Hypothalamus (tissue), 51 donors: Measurements from ENCODE around the gene GATAD2B.

Source experiments
- DNase-seq, 51 donors: peaks; one replicate each; lab custom pipeline; 2025; lab: John Stamatoyannopoulos, UW

The GATAD2B gene

DNA sequence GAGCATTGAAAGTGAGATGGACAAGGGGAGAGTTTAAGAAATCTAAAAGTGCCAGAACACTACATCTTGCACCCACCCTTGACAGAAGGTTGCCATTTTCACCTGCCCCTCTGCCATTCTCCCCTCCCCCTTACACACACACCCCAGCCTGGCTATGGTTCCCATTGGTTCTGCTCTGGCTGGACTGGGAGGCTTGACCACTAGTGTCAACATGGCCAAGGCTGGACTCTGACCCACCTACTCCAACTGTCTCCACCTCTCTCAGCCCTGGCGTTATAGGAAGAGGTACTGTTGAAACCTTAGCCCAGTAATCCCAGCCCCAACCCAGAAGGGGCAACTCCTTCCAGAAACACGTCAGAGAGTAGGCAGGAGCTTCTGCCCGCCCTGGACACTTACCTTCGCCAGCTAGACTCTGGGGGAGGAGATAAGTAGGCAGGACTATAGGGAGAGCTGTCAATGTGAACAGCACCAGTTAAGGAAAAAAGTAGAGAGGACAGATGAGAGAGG, 31.1 kb upstream of the GATAD2B start:
- no peak for DNase-seq

GRCh38 chr1:153951801-153952200, 29.0 kb upstream of the GATAD2B start:
- DNase-seq: no peak

GRCh38 chr1:153951183-153951582, 28.4 kb upstream of the GATAD2B start:
- DNase-seq: no peak

DNA sequence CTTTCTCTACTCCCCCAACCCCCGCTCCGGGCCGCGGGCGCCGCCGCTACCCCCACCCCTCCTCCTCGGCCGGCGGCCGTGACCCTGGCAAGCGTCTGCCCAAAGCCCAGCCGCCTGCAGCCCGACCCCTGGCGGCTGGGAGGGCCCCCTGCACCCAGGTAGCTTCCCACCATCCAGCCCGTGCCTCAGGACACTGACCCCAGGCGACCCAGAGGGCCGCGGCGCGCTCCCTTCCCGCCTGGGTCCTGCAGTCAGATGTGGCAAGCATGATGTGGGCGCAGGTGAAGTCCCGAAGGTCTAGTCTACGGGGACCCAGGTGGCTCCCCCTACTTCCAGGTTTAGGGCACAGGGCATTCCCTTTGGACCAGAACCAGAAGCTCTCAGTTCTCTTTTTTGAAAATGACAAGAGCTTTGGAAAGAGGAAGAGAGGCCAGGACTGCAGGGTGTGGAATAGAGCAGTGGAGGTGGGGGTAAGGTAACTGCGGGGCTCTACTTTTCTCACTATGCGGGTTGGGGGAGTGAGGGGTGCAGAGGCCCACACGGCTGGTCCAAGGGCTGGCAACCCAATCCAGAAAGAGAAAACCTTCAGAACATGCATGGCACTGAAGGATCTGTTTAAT, 24.0 kb upstream of the GATAD2B start, which contains the start of gene DENND4B:
Gene DENND4B (minus strand): TSS at position 97 of the 620 bp plus-strand sequence. CDS start 2,344 bp downstream, outside the sequence.
- peak; percentile 15 to 85 (median 67) for DNase-seq

DNA sequence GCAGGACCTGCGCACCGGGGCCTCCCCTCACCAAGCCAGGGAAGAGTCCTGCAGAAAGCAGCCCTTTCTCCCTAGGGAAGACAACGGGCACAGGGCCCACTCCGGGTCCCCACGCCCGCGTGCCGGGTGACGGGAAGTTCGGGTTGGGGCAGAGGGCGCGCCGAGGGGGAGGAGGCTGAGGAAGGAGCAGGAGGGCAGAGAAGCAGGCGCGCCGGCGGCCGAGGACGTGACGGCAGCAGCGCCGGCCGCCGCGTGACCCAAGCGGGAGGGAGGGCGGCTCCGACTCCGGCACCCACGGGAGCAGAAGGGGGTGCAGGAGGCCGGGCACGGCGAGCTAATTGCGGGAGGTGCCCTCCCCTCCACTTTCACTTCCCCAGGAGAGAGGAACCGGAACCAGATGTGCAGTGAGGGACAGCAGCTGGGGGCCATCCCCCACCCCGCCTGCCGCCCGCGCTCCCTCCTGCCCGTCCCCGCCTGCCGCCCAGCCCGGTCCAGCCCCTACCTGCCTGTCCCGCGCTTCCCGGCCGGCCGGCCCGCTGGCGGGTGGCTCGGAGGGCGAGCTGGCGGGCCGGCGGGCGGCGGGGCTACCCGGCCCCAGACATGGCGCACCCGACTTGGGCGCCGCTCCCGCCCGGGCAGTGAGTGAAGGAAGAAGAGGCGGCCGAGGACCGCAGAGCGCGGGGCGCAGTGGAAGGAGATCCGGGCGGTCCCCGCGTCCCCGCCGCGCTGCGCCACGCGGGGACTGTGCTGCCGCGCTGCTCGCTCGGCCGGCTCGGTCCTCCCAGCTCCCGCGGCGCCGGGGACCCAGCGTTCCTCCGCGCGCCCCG, 23.2 kb upstream of the GATAD2B start:
- DNase-seq: peak in 49 of 51 donors; percentile 18 to 85 (median 70)

DNA sequence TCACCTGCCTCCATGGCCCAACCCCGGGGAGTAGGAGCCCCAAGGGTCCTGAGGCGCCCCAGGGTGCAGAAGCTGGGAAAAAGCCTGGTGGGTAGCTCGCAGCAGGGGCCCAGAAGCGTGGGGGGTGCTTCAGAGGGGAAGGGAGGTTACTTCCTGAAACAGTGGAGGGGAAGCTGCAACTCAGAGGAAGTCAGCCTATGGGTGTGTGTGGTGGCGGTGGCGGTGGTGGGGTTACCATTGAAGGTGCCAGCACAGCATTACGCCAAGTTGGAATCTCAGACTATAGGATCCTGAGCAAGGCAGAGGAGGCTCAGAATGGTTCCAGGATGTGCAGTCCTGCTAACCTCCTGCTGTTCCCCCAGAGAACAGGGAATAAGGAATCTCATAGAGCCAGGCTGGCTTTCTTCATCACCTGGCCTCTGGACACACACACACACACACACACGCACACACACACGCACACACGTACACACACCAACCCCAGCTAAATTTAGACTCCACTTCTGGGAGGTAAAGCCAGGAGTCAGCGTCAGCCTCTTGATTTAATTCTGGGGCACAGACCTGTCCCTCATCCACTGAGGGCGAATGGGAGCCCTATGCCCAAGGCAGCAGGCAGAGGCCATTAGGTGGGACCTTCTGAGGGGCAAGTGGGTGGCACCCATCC, 22.5 kb upstream of the GATAD2B start:
- DNase-seq: peak in 11 of 51 donors; percentile 20 to 45 (median 34)

DNA sequence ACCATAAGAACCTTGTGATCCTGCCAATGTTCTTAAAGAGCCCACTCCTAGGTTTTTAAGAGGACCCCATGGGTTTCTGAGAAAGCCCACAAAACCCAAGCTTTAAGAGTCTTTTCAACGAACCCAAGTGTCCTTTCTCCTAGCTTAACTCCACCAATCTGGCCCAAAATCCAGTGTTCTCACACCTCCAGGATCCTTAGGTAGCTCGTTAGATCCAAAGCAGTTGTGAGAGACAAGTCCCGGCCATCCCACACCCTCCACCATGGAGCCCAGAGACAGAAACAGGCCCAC, 22.0 kb upstream of the GATAD2B start:
- no peak for DNase-seq

GRCh38 chr1:153944005-153944826, 21.4 kb upstream of the GATAD2B start:
- DNase-seq: no peak

DNA sequence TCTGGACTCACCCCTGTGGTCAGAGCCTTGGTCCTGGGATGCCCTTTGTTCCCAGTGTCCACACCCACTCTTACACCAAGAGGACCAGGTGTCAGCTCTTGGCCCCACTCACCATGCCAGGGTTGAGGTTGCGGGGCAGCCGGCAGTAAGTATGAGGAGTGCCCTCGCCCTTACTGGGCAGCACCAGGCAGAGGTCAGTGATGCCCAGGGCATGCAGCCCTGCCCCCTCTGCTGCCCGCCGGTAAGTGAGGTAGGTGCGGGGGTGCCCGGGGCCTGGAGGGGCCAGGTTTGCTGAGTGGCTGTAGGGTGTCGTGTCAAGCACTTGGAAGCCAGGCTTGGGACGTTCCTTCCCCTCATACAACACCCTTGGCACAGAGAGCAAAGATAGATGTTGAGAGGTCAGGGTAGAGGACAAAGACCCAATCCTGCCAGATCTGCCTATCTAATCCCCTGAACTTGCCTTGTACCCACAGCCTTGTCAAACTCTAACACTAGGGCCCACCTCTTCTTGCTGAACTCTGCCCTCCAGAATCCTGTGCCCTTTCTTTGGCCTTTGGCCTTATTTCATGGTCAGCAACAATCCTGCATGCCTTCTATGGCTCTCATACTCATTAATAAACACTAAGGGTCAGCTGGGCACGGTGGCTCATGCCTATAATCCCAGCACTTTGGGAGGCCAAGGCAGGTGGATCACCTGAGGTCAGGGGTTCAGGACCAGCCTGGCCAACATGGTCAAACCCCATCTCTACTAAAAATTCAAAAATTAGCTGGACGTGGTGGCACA, 20.2 kb upstream of the GATAD2B start:
- no peak for DNase-seq

- no peak for DNase-seq
These were observed 19.3 kb upstream of the GATAD2B start for GRCh38 chr1:153941826-153942725.

GRCh38 chr1:153940756-153941155, 18.0 kb upstream of the GATAD2B start:
- no peak for DNase-seq

DNA sequence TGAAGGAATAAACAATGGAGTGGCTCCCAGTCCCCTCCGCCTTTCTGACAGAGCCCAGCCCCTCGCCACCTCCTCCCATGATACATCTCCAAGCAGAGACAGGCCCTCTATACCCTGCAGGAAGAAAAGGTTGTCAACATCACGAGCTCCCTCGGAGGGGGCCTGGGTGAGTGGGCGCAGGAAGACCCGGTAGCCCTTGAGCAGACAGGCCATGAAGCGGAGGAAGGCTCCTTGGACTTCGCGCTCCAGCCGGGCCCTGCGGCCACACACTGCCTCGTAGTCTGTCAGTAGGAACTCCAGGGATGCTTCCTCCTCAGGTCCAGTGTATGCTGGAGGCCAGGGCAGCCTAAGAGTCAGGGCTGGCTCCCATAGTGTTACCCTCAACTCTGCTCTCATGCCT, 16.7 kb upstream of the GATAD2B start:
- DNase-seq: no peak

GRCh38 chr1:153938996-153939395, 16.2 kb upstream of the GATAD2B start:
- DNase-seq: no peak

DNA sequence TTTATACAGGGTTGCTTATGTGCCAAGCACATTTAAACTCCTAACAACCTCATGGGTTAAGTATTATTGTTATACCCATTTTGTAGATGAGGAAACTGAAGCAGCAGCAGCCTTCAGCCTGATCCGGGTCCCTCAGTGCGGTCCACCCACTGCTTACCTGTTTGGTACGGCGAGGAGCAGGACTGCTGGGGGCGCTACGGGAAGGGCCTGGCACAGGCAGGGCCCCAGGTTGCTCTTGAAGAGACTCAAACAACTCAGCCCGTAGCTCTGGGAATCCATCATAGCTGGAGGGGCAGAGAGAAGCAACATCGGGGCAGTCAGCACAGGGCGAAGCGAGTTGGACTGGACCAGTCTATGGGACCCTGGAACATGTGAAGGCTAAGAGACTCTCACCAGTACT, 14.6 kb upstream of the GATAD2B start:
- no peak for DNase-seq

GRCh38 chr1:153936011-153936802, 13.4 kb upstream of the GATAD2B start:
- DNase-seq: no peak

DNA sequence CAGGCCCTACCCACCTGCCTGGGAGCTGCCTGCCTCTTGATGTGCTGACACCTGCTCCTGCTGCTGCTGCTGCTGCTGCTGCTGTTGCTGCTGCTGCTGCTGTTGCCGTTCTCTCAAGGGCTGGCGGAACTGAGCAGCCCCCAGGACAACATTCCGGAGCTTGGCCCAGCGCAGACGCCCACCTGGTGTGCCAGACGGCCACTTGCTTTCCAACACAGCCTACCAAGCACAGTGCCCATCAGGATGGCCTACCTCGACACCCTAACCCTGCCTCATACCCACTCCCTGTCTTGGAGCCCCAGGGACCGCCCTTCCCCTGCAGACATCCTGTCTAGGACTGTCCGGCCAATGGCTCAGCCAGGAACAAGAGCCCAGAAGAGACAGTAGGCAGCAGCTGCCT, 12.0 kb upstream of the GATAD2B start:
- DNase-seq: no peak

- no peak for DNase-seq
These were observed 11.2 kb upstream of the GATAD2B start for GRCh38 chr1:153933955-153934354.

GRCh38 chr1:153933430-153933829, 10.7 kb upstream of the GATAD2B start:
- no peak for DNase-seq
